GM18520 (cell line): Measurements from ENCODE around the gene AGO1.

ENCODE experiments used
- ATAC-seq: cut with Tn5 transposase; IDR thresholded peaks from one replicate; pipeline ENCODE4 v1.9.1; 2021; ENCODE audit not compliant: unreplicated experiment

The AGO1 gene

DNA sequence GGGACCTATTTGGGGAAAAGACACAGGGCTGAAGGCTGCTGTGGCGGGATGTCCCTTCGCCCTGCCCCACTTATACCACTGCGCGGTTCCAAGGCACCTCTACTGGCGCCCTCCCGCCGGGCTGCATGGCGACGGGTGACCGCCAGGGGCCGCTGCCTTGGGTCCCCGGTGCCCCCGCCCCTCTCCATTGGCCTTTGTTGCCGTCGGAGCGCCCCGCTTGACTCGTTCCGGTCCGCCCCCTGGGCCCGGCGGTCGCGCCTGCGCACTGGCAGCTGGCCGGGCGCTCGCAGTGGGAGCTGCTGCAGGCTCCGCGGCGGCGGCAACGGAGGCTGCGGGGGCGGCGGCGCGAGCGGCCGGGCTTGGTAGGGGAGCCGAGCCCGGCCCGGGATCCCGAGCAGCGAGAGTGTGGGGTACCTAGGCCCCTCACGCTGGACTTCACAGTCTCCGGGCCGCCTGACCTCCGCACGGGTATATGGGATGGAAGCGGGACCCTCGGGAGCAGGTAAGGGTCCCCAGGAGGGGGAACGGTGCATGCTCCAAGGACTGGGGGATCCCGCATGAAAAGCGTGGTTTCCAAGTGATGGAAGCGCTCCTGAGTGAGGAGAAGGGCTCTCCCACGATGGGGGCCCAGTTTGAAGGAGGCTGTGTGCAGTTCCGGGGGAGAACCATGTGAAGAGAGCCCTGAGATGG, at the start of gene AGO1:
TSS of gene AGO1 (plus strand) at position 265 of the 690 bp plus-strand sequence. CDS start at position 478, 213 bp downstream.
- peak; percentile 86 for ATAC-seq

DNA sequence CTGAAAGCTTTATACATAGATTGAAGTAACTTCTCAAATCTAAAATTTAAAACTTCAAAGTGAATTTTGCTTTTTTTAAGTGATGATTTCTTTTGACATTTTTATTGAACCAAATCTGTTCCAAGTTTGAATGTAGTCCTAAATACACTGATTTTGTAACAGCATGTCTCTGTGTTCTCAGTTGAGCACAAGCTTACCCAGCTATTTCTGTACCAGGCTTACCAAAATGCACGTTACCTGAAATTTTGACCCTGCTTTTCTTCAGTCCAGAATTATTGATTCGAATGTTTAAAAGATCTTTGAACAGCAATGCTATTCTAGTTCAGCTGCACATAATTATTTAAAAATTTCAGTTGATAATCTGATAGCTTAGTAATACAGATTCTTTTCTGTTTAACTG, 49.6 kb upstream of the AGO1 start:
- ATAC-seq = no peak

DNA sequence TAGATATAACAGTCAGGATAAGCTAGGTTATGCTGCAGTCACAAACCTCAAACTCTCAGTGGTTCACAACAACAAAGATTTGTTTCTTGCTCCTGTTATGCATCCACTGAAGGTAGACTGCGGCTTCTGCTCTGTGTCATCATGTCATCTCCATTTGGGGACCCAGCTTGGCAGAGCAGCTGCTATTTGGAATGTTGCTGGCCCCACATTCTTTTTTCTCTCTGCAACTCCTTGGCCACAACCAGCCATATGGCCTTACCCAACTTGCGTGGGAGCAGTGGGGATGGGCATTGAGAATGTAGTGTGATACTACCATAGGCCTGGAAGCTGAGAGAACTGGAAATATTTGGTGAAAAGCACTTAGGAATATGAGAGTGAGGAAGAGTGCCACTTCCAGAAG, 48.8 kb upstream of the AGO1 start:
- ATAC-seq = no peak

DNA sequence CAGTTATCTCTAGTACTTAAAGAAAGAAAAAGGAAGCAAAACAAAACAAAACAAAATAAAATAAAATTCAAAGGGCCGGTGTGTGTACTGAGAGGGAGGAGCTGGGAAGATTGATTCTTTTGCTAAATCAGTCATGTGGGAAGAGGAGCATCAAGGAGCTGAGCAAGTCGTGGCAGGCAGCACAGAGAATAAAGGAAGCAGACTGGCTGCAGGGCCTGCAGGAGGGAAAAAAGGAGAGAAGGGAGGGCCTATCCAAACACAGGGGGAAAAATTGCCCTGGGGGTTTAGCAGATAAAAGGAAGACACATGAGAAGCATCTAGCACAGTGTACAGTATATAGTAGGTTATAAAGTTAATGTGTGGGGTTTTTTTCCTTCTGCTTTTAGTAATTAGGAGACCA, 47.6 kb upstream of the AGO1 start:
- no peak for ATAC-seq

DNA sequence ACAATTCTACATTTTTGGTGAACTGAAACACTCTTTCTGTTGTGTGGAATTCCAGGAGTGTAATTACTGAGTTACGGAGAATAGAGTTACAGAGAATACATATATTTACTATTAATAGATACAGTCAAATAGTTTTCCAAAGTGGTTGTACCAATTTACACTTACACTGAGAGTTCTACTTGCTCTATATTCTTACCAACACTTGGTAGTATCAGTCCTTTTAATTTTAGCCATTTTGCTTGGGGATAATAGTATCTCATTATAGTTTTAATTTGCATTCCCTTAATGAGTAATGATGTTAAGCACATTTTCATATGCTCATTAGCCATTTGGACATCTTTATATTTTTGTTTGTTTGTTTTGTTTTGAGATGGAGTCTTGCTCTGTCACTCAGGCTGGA, 46.3 kb upstream of the AGO1 start:
- no peak for ATAC-seq

DNA sequence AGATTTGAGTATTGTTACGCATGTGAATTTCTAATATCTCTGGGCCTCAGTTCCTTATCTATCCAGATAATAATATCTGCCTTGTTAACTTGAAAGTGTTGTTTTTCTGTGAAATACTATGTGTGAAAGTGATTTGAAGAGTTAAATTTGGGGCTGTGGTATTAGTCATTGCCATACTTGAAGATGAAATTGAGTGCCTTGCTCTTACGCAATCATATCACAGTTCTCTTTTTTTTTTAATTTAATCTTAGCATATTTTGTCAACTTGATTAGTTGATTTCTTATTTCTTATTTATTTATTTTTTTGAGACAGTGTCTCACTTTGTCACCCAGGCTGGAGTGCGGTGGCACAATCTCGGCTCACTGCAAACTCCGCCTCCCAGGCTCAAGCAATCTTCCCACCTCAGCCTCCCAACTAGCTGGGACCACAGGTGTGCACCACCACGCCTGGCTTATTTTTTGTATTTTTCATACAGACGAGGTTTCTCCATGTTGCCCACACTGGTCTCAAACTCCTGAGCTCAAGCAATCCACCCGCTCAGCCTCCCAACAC, 44.2 kb upstream of the AGO1 start:
- no peak for ATAC-seq

DNA sequence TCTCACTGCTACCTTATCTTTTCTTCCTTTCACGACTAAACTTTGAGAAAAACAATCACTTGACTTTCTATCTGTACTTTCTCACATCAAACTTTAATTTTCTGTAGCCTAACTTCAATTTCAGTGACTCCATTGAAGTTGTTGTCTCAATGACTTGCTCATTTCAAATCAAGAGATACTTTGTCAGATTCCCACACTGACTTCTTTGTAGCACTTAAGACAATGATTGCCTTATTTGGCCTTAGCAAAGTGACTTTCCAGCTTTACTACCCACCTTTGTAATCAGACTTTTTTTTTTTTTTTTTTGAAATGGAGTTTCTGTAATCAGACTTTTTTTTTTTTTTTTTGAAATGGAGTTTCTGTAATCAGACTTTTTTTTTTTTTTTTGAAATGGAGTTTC, 38.2 kb upstream of the AGO1 start:
- no peak for ATAC-seq

DNA sequence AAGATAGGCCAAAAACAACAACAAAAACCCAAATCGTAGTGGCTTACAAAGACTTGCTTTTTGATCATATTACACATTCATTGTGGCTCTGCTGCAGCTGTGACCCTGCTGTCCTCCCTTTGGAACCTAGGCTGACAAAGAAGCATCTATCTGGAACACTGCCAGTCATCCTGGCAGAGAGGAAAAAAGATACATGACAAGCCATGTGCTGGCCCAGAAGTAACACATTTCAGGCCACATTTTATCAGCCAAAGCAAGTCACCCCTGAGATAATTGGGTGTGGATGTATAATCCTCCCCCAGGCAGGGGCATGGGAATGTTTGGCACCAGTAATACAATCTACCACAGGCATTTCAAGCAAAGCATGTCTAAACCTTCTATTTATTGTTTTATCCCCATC, 37.2 kb upstream of the AGO1 start:
- no peak for ATAC-seq

DNA sequence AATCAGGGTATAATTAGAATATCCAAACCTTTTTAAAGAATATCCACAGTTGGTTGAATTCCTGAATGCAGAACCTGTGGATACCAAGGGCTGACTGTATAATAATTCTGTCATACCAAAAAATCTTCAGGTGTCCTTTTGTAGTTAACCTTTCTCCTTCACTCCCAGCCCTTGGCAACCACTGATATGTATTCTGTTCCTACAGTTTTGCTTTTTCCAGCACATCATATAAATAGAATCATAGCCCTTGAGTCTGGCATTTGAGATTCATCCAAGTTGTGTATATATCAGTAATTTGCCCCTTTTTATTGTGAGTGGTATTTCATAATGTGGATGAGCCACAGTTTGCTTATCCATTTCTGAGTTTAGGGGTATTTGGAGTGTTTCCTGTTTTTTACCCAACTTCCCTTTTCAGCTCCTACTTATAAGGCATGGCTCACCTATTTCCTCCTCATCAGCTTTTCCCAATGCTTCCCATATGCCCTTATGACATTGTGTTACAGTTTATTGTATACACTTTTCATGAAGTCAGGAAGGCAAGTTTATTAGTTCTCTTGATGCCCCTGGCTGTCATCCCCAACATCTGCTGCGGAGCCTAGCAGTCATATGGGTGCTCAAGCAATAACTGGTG, 35.0 kb upstream of the AGO1 start:
- no peak for ATAC-seq

DNA sequence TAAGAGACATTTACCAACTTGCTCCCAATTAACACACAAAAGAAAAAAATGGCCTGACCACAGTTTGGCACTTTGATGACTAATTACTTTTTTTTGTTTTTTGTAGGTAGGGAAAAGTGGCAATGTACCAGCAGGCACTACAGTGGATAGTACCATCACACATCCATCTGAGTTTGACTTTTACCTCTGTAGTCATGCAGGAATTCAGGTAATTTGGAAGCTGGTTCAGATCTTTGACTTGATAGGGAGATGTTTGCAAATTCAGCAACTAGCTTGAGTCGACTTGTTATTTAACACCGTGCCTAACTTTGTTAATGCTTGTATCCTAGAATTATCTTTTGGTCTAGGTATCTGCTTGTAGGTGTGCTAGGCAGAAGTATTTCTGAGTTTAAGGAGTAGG, 33.0 kb upstream of the AGO1 start:
- ATAC-seq = no peak

DNA sequence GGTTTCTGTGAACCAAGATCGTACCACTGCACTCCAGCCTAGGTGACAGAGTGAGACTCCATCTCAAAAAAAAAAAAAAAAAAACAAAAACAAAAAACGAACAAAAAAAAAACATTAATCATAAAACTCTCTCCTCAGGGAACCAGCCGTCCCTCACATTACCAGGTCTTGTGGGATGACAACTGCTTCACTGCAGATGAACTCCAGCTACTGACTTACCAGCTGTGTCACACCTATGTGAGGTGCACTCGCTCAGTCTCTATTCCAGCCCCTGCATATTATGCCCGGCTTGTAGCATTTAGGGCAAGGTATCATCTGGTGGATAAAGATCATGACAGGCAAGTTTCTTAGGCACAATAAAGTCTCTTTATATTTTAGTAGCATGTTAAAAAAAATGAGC, 32.3 kb upstream of the AGO1 start:
- ATAC-seq = no peak

DNA sequence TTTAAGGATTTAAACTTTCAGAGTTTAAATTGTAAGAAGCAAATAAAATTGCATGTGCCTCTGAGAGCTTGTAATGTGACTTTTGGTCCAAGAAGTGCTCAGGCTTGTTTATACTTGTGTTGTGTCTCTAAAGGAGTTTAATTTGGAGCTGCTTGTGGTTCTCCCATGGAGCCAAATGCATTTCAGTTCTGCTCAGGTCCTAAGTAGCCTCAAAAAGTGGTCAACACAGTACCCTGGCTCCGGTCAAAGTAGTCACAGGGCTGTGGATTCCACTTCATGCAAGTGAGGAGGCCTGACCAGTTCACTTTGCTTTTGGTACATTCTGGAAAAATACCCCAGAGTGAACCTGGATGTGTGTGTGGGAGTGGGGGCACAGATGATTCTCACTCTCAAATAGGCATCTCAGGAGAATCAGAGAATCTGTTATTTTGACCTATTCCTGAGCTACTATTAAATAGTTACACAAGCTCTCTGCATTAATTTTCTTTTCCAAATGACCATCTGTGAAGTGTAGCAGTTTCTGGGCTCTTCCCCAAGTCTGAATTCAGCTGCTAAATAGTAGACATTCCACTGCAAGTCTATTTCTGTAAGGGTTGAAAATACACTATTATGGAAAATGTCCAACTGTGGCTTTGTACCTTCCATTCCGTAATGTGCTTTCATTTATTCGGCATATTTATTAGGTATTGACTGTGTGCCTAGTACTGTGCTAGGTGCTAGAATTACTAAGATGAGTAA, 31.7 kb upstream of the AGO1 start:
- ATAC-seq = no peak

DNA sequence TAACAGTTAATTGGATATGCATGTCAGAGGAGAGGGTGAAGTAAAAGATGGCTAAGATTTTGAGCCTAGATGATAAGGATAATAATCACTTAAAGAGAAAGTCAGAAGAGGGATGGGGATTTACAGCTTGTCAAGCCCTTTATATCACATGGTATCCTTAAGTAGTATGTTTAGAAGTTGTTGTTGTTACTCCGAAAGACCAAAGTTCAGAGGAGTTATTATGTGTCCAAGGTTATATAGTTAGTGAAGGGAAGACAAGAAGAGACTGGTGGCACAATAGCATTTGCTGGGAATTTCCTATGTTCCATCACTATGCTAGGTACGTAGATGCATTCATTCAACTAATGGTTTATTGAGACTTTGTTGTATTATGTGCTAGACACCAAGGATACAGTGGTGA, 30.8 kb upstream of the AGO1 start:
- no peak for ATAC-seq

DNA sequence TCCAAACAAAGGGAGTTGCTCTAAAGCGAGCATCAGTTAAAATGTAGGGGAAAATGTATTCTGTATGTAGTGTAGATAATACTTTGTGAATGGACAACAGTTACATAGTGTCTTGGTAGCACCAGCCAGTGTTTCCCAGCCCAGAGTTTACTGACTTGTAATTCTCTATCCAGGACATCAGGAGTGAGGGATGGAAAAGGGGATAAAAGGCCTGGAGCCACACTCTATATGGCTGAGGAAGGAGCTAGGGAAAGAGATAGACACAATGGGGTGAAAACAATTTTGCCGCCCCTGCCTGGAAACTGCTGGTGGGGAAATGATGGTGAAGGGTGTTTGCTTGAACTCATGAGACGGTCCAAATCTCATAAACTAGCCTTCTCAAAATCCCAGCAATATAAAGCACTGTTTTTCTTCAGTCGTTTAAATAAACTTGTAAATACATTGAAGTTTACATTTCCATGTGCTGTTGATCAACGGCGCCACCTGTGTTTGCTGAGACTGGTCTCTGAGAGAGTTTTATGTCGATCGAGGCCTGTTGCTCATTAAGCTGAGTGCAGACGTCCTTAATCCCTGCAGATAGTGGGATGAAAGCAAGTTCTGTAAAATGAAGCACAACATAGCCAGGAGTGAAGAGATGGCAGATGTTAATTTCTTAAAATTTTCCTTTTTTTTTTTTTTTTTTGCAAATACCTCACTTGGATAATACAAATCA, 27.9 kb upstream of the AGO1 start:
- no peak for ATAC-seq

DNA sequence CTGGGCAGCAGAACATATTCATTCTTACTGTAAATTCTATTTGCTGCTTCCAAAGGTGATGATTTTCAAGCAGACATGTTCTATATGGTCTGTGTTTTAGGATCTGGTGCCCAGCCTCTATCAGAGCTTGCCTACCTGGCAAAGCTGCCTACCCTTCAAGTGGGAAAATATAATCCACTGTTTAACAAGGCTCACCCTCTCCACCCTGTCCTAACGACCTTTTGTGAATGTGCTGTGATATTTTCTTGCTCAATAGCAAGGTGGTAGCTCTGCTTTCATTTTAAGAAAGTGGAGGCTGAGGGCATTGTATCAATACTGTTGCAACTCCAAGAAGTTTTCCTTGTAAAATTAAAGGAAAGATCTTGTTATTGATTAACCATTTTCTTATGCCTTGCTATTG, 26.0 kb upstream of the AGO1 start:
- ATAC-seq = no peak

DNA sequence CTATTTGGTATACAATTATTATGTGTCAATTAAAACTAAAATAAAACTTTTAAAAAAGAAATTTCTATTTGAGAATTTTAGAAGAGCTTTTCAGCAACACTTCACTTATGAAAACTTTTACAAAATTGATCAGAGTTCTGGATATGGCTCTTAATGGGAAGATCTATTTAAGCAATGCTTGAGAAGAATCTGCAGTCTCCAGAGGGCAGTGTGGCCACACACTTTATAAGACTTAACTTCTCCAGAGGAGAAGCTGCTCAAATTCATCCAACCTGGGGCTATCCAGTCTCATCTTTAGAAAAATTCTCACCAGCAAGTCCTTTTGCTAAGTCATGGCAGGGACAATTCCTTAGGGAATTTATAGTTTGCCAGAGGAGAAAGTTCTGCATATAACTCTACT, 25.2 kb upstream of the AGO1 start:
- ATAC-seq = no peak

DNA sequence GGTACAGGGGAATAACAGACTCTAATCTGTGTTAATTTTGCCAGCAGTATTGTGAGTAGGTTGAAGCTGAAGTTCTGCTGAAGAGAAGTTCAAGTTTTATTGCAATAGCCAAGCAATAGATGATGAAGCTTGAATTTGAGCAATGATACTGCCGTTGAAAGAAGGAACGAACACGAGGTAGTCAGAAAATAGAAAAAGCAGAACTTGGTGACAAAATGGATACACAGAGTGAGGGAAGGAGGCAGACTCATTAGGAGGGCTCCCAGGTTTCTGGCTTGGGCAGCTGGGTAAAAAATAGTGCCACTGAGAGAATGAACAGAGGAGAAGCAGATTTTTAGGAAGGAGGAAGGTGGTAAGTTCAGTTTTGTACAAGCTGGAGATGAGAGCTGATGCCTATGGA, 22.3 kb upstream of the AGO1 start:
- ATAC-seq = no peak

DNA sequence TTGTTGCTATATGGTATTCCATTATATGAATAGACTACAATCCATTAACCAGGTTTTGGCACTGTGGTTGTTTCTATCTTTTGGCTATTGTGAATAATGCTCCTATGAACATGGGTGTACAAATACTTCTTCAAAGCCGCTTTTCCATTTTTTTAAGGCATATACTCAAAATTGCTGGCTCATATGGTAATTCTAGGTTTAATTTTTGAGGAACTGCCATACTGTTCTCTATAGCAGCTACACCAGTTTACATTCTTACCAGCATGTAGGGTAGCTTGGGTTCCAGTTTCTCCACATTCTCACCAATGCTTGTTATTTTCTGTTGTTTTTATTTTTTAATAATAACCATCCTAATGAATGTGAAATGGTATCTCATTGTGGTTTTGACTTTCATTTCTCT, 19.9 kb upstream of the AGO1 start:
- no peak for ATAC-seq

DNA sequence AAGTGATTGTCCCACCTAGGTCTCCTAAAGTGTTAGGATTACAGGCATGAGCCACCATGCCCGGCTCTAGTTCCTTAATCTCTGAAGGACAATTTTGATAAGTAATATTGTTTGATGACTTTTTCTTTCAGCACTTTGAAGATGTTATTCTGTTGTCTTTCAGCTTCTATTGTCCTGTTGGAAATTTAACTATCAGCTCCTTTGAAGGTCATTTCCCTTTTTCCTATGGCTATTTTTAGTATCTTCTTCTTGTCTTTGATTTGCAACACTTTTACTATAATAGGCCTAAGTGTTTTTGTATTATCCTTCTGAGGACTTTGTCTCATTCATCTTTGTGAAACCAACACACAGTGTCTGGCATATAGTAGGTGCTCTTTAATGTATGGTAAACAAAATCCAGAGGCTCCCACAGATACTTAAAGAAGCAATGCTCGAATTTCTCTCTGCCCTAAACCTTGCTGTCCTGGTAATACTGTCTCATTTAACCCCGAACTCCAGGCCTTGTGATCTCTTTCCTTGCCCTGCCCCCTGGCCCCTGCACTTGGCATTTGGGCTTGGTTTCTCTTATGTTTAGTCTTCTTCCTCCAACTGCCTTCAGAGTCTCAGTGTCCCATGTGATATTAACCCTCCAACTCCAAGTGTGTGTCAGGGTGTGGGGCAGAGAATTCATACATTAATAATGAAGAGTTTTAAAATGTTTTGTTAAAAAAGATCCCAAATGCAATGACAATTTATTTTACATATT, 19.0 kb upstream of the AGO1 start:
- no peak for ATAC-seq

DNA sequence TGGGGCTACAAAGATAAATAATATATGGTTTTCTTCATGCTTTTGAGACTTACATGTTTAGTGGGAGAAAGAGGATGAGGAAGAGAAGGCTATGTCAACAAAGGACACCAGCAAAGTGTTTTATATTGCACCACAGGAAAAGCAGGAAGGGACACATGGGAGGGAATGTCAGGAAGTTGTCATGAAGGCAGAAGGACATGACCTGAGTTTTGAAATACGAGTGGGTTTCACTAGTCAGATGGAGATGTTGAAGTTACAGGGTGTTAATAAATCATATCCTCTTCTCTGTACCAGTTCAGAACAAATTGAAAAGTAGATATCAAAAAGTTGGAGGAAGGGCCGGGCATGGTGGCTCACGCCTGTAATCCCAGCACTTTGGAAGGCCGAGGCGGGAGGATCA, 18.2 kb upstream of the AGO1 start:
- no peak for ATAC-seq

DNA sequence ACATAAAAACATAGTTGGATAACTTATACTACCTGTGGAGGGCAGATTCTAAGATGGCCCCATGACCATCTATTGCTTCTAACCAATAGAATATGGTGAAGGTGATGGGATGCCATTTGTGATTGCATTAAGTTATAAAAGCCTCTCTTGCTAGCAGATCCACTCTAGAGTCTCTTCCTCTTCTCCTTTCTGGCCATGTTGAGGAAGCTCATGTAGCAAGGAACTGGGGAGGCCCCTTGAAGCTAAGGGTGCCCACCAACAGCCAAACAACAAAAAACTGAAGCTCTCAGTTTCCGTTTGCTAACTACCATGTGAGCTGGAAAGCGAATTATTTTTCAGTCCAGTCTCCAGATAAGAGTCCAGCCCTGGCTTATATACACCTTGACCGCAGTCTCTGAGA, 16.0 kb upstream of the AGO1 start:
- ATAC-seq = no peak
